AG09309 (cell line): ENCODE measurements around the gene CRTAC1.

Source experiments
- DNase-seq: peaks from one replicate; pipeline ENCODE4 v3.0.0-alpha.2; 2010; ENCODE audit warnings: low read depth
- H3K4me3 ChIP-seq: 2 replicates; pipeline ENCODE4 v1.5.1; 2011; ENCODE audit warnings: mild to moderate bottlenecking, low read depth, low read length, moderate library complexity; ENCODE audit not compliant: control insufficient read depth
- CTCF ChIP-seq: IDR thresholded peaks from 2 replicates; pipeline ENCODE4 v1.5.1; 2011; ENCODE audit warnings: mild to moderate bottlenecking, low read depth, low read length, inconsistent platforms; ENCODE audit not compliant: insufficient read depth, control insufficient read depth; ENCODE audit errors: missing control alignments

CRTAC1 gene, protein sequence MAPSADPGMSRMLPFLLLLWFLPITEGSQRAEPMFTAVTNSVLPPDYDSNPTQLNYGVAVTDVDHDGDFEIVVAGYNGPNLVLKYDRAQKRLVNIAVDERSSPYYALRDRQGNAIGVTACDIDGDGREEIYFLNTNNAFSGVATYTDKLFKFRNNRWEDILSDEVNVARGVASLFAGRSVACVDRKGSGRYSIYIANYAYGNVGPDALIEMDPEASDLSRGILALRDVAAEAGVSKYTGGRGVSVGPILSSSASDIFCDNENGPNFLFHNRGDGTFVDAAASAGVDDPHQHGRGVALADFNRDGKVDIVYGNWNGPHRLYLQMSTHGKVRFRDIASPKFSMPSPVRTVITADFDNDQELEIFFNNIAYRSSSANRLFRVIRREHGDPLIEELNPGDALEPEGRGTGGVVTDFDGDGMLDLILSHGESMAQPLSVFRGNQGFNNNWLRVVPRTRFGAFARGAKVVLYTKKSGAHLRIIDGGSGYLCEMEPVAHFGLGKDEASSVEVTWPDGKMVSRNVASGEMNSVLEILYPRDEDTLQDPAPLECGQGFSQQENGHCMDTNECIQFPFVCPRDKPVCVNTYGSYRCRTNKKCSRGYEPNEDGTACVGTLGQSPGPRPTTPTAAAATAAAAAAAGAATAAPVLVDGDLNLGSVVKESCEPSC

DNA sequence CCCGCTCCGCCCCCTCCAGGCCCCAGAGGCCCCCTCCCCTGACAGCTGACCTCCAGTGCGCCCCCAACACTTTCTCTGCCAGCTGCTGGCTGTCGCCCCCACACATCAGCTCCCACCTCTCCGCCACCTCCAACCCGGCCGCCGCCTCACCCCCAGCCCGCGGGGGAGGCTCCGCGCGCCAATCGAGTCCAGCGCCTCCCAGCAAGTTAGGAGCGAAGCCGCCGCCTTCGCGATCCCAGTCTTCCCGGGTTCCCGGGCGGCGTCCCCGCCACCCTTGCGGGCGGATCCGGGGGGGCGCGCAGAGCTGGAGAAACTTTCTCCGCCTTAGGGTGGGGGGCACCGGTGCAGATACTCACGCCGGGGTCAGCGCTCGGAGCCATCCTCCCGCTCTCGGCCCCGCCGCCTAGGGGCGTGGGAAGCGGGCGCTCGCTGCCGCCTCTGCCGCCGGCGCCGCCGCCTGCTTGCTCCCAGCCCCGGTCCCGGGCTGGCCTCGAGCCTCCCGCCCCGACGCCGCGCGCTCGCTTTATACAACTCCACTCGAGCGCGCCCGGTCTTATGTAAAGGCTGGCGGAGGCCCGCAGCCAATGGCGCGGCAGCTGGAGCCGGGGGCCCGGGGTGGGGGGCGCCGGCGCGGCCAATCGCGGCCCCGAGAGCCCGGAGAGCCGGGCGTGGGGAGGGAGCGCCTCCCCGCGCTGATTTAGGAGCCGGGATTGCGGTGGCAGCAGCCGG is at the start of gene CRTAC1:
TSS of gene CRTAC1 (minus strand) at position 529 of the 729 bp plus-strand sequence. CDS start at position 380, 149 bp downstream.
- H3K4me3 ChIP-seq, result no peak within 1 kb of the TSS
- no peak for TF ChIP-seq CTCF
- no peak for DNase-seq

GRCh38 chr10:98078774-98079173 is 48.4 kb upstream of the CRTAC1 start:
- no peak overlapping the region for H3K4me3 ChIP-seq
- no peak for TF ChIP-seq CTCF
- DNase-seq, result no peak

GRCh38 chr10:98077223-98077622 is 46.8 kb upstream of the CRTAC1 start:
- DNase-seq, result no peak
- TF ChIP-seq CTCF, result no peak
- no peak overlapping the region for H3K4me3 ChIP-seq

DNA sequence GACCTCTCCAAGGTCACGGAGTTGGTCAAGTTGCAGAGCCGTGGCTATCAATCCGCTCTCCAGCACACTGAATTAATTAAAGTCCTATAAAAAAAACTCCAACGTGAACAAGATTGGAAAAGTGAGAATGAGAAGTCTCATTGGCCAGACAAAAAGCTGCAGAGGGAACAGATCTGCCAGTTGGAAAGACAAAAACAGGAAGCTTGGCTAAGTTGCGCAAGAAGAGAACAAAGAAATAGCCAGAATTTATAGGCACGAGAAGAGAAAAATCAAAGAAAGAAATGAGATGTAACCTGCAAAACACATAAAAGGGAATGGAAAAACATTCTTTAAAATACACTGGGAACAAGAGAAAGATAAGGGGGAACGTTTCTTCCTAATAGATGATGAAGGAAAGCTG is 45.7 kb upstream of the CRTAC1 start:
- no peak for TF ChIP-seq CTCF
- no peak overlapping the region for H3K4me3 ChIP-seq
- no peak for DNase-seq

DNA sequence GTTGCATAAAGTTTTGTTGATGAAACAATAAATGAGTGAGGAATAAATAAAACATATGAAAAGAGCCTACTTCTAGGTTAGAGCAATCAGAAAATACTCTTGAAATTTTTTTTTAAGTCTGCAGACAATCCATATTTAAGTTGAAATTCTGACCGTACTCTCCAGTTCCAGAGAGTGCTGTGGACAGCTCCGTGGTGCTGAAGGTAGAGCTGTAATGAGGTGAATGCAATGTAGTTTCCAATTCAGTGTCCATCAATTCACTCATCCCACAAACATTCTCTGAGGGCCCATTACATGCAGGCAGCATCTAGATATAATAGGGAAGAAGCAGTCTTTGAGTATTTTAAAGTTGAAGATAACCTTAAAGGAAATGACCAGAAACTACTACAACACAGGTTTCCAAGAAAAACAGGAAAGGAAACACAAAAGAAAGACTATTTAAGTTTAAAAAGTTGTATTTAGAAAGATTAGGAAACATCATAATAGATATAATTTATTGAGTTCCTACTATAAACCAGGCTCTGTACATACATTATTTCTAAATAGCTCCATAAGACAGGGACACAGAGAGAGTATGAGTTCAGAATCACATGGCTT is 44.0 kb upstream of the CRTAC1 start:
- no peak overlapping the region for H3K4me3 ChIP-seq
- no peak for DNase-seq
- TF ChIP-seq CTCF, result no peak

DNA sequence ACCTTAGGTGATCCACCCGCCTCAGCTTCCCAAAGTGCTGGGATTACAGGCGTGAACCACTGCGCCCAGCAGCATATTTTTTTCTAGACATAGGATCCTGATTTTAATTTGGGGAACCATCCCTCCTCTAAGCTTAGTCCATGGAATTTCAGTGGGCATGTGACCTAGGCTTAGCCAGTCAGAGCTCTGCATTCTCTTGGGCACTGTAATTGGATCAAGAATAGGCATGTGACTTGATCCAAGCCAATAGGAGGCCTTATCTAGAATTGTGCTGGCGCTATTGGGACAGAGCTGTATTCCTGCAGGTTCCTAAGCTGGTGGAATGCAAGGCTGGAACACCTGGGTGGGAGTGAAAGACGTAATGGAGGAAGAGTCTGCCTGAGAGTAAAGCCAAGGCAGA is 36.7 kb upstream of the CRTAC1 start:
- TF ChIP-seq CTCF, result no peak
- no peak overlapping the region for H3K4me3 ChIP-seq
- DNase-seq, result no peak
